Vagina (tissue), 2 donors: ENCODE measurements around the gene AGPAT3.

Source experiments
- CTCF ChIP-seq, 3 experiments: fragments of 450-650 bp in 2 of 3; fragments of 200-600 bp in 1 of 3; sonication (generic) in 1 of 3; IDR thresholded peaks; one replicate each; pipeline ENCODE4 v1.5.1; 2017 to 2019; ENCODE audit warnings: antibody characterized with exemption in 3 of 3, mild to moderate bottlenecking in 2 of 3, moderate library complexity in 2 of 3
- POLR2A ChIP-seq, 2 donors: fragments of 450-650 bp; IDR thresholded peaks; one replicate each; pipeline ENCODE4 v1.6.1; 2017; ENCODE audit warnings: antibody characterized with exemption in 2 of 2, mild to moderate bottlenecking in 2 of 2, moderate library complexity in 2 of 2
- POLR2AphosphoS5 ChIP-seq, 2 donors: sonication (generic); formaldehyde crosslinking; IDR thresholded peaks; one replicate each; pipeline ENCODE4 v1.9.0; 2017; ENCODE audit warnings: antibody characterized with exemption in 2 of 2, mild to moderate bottlenecking in 2 of 2, low read depth in 1 of 2; ENCODE audit not compliant: insufficient read depth in 1 of 2

GRCh38 chr21:43971201-43971991 is 106.4 kb downstream of the AGPAT3 start:
- TF ChIP-seq CTCF (IDR thresholded peaks at IDR 0.05), result no peak
- no peak for TF ChIP-seq POLR2A (IDR thresholded peaks at IDR 0.05)
- TF ChIP-seq POLR2AphosphoS5 (IDR thresholded peaks at IDR 0.05; ENCODE audit: insufficient read depth in 1 of 2, low read depth in 1 of 2), result peak in 1 of 2 donors; percentile 17
